Epithelial cell of proximal tubule (primary cell): ENCODE measurements around the gene PRKCSH. TPM values are rescaled to one million over a fixed set of nuclear protein-coding genes. Genes with fewer than 3 reads are reported as not detected.

Experiments
- DNase-seq: peaks from one replicate; pipeline ENCODE4 v3.0.0-alpha.2; 2011; ENCODE audit warnings: low read depth
- H3K4me3 ChIP-seq: 2 replicates; pipeline ENCODE4 v1.5.1; 2011; ENCODE audit warnings: low read depth, mild to moderate bottlenecking, low read length
- CTCF ChIP-seq: conservative IDR thresholded peaks from 2 replicates; pipeline ENCODE4 v1.5.1; 2012; ENCODE audit warnings: low read depth, mild to moderate bottlenecking, low read length
- total RNA-seq: library from RNA; depleted of rRNA; stranded (reverse); fragments of >200 nt; gene quantifications from 2 replicates; pipeline ENCODE4 v1.2.3, GENCODE V29; 2015

The PRKCSH gene
- total RNA-seq, 1 donor from 2014 or later = 243 TPM

- H3K4me3 ChIP-seq = no peak overlapping the region
- DNase-seq = no peak
- TF ChIP-seq CTCF = no peak
Observed at GRCh38 chr19:11447347-11448262, 12.2 kb downstream of the PRKCSH start.

GRCh38 chr19:11448410-11448809 lies 13.0 kb downstream of the PRKCSH start:
- no peak overlapping the region for H3K4me3 ChIP-seq
- DNase-seq = no peak
- no peak for TF ChIP-seq CTCF

- H3K4me3 ChIP-seq = no peak overlapping the region
- no peak for DNase-seq
- no peak for TF ChIP-seq CTCF
Observed at GRCh38 chr19:11448923-11449554, 13.6 kb downstream of the PRKCSH start.

GRCh38 chr19:11450570-11451326 lies 15.3 kb downstream of the PRKCSH start:
- DNase-seq = no peak
- no peak for TF ChIP-seq CTCF
- H3K4me3 ChIP-seq = no peak overlapping the region

GRCh38 chr19:11451327-11451870 lies 16.0 kb downstream of the PRKCSH start:
- DNase-seq = no peak

More at GRCh38 chr19:11451327-11451870, 16.0 kb downstream of the PRKCSH start:
- no peak for TF ChIP-seq CTCF
- H3K4me3 ChIP-seq = no peak overlapping the region
